Activated effector memory CD4-positive, alpha-beta T cell treated with Interleukin-2 at 50 U/mL for 16 hours (primary cell): ENCODE results near the gene ZNF827.

Experiments
- DNase-seq: peaks from one replicate; pipeline ENCODE4 v3.0.0-alpha.2; 2020

ZNF827 gene

DNA sequence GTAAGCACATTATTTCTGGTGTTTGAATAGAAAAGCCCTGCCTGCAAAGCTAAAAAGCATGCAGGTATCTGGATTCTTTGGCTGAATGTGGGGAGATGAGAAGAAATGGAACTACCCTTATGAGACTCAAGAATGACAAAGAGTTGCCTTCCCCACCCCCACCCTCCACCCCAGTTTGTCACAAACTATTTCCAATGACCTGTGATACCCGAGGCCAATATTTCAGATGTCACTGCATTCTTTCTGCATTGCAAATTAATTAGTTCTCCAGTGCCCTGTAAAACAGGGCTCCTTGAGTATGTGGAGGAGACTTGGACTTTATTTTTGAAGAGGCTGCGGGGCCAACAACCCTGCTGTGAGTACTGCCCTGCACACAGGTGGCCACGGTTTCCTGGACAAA, 116.4 kb downstream of the ZNF827 start:
- no peak for DNase-seq

DNA sequence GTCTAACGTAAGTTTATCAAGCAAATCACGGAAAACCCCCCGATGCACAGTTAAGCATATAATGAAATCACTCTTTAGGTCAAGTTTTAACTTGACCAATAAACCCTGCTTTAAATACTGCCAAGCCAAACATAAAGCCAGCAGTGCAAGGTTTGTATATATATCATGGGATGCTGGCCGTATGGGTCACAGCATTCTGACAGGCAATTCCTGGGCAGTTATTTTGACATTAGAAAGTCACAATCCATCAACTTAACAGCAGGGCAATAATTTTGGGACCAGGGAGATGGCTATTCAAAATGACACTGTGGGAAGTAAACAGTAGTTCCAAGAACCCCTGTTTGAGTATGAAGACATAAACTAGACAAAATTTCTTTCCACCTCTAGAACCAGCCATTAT, 116.9 kb downstream of the ZNF827 start:
- DNase-seq, result no peak

DNA sequence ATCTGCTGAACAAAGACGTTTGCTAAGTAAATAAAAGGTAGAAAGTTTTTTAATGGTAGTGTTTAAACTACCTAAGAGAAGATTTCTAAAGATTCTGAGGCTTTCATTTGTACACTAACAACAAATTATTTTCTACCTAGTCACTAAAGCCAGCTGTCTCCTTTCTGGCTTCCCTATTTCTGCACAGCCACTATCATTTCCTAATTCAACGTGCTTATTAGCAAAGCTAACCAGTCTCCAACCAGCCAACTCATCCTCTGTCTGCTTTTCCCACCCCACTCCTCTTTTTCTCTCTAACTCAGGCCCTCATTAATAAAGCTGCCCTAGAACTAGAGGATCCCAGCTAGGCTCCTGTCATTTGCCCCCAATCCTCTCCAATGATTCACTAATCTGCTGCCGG, 118.2 kb downstream of the ZNF827 start:
- no peak for DNase-seq

DNA sequence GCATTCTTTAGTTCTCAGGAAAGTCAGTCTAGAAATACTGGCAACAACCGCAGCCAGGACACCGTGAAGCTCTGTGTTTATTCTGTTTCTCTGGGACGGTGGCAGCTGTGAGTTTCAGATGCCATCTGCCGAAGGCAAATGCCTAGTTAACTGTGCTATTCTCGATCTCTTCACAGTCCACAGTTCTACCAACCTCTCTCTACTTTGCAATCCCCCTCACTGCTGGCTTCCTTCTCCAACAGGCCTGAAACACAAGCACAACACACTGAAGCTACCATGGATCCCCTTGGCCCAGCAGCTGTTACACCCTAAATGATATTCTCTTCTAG, 118.8 kb downstream of the ZNF827 start:
- no peak for DNase-seq

DNA sequence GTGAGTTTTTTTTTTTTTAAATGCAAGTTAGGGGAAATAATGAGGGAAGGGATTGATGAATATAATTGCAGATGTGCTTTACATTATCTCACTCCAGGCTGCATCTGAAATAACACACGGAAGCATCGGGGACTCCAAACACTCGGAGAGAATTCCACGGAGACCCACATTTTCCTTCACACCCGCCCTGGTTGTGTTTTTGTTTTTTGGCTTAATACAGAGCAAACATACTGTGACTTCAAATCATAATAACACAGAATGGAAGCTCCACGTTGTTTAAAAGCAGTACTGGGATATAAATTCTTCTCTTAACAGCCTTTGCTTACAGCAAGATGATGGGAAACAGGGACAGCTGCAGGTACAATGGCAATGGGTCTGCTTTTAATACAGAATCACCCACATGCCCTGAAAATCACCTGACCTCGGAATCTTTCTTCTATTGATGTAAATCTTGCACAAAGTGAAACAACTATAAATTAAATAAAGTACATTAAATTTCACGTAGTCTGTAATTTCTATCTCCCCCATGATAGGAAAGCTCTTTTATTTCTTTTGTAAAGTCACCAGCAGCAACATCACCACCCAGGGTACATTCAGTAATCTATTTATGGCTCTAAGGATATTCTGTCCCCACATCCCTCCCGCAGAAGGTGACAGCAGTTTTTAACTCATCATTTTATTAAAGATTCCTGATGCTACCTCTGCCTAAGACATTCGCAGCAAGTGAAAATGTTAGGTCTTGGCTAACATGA, 119.3 kb downstream of the ZNF827 start:
- no peak for DNase-seq

DNA sequence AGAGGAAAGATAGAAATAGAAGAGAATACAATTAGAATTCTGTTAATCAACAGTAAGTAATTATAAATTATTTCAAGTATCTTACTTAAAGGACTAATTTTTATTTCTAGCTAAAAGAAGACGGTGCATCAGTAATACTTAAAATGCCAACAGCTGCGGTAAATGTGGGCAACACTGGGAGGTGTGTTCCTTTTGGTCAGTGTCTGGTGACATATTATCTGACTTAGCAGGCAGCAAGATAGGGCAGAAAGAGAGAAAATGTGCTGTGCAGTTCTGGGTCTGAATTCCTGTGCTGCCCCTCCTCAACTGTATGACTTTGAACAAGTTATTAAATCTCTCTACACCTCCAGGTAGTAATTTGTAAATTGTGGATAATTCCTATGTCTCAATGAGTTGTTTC, 120.6 kb downstream of the ZNF827 start:
- no peak for DNase-seq

DNA sequence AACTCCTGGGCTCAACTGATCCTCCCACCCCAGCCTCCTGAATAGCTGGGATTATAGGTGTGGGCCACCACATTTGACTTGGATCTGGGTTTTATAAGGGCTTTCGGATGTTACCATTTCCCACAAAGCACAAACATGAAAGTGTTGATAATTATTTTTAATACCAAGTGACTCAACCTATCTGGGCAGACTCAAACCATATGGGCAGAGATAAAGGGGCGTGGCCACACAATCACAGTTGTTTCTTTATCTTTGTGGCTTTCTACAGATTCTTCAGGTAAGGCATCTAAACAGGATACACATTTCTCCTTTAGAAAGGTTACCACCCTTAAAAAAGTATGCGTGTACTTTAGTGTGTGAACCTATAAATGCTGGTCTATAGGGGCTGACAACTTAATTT, 122.5 kb downstream of the ZNF827 start:
- no peak for DNase-seq

DNA sequence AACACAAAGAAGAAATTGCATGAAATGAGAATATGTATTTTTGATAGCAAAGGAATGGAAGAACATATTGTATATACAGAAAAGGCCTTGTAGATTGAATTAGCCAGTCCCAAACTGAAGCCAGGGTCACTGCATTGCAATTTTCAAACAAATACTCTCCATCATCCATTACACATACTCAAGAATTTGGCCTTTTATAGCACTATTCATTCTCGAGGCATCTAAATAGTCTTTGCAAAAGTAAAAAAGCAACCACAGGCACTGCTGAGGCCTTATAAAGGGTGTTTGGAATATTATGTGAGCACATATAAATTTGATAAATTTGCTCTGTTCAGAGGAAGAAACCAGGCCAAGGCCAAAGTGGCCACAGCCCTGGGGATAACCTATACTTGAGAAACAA, 123.0 kb downstream of the ZNF827 start:
- DNase-seq, result no peak

DNA sequence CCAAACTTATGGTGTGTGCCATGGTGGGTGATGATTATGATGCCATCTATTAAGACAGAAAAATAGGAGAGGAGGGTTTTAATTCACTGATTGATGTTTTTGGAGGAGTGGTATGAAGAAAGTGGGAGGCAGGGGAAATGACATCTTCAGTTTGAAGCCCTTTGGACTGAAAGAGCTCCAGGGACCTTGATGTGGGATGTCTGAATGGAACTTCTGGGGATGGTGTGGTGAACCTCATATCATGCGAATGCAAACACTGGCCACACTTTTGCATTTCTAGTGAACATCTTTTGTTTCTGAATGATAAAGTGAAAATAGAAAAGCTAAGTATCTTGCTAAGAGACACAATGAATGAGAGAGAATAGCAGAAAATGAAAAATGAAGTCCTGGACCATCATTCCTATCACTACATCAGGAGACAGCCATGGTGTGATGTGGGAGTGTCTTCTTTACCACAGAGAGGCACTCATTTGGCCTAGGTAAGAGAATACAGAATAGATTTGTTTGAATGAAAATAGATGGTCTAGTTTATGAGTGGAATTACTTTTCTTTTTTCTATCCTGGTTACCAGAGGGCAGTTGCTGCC, 123.5 kb downstream of the ZNF827 start:
- no peak for DNase-seq

DNA sequence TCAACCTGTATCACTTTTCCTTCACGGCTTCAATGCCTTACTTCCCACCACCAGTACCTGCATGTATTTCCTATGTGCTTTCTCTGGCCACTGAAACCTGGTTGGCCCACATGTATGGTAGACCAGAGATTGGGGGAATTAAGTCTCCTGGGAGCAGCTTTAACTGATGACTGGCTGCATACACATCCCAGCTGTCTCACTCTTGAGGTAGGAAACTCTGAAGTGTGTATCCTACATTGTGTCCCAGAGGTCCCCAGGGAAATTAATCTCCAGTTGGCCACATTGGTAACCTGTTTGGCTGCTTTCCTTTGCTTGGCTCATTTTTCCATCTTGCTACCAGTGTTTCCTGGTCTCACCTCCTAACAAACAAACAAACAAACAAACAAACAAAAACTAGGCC, 124.4 kb downstream of the ZNF827 start:
- DNase-seq, result no peak

DNA sequence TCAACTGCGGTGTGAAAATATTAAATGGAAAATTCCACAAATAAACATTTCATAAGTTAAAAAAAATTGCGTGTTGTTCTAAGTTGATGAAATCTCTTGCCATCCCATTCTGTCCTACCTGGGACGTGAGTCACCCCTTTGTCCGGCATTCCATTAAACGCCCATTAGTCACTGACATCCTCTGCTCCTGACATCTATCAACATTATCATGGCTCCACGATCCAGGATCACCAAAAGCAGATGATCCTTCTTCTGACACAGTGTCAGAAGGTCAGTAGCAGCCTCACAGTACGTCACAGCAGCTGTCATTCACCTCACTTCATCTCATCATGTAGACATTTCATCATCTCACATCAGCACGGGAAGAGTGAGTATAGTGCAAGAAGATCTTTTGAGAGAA, 125.7 kb downstream of the ZNF827 start:
- DNase-seq, result no peak

DNA sequence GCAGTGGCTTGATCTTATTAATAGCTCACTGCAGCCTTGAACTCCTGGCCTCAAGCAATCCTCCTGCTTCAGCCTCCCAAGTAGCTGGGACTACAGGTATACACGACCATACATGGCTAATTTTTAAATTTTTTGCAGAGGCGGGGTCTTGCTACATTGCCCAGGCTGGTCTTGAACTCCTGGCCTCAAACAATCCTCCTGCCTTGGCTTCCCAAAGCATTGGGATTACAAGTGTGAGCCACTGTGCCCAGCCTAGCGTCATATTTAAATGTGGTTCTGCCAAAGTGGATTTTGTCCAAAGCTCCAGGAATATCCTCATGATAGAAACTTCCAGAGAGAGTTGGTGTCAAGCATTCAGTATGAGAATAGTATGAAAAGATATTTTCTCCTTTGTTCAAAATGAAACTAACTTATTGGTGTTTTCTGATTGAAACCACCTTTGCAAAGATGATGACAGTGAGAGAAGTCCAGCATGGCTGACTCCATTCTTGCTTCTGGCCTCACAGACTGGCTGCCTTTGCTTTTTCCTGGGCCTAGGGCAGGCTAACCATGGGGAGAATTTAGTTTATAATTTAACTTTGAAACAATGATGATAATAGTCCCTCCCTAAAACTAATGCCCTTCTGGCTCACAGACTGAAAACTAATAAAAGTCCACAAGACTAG, 129.6 kb downstream of the ZNF827 start:
- no peak for DNase-seq

DNA sequence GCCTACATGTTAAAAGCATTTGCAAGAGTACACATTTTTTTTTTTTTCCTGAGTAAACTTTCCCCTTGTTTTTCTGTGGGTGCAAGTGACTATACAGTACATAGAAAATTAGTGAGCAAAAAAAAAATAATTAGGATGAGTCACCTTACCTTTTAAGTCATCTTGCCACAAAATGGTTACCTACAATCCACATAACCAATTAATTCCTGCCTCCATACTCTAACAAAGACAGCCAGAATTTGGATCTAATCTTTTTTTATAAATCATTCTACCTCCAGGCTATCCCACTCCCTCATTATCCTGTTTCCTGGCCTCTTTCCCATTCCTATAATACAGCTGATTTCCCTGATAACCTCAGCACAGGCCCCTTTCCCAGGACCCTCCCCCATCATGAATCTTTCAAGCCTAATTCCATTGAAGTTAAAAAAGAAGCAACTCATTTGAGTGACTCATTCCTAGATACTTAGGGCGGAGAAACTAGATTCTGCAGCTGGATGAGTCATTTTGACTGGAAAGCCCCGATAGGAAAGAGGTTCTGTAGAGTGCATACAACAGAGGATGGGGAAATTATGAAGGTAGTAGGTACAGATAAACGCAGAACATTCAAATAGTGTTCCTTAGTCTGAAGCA, 130.5 kb downstream of the ZNF827 start:
- no peak for DNase-seq

DNA sequence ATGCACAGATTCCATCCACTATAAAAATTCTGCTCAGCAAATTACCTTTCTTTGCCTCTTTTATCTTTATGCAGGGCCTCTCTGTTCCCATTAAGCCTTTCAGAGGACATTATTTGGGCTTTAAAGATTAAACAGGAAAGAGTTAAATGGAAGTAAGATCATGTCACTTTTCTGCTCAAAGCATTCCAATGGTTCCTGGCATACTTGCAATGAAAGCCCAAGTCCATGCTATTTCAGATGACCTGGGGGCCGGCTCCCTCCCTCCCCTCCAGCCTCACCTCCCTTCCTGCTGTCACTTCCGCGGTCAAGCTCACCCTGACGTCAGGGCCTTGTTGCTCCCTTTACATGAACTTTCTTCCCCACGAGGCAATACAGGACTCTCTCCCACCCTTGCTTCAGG, 133.1 kb downstream of the ZNF827 start:
- no peak for DNase-seq

DNA sequence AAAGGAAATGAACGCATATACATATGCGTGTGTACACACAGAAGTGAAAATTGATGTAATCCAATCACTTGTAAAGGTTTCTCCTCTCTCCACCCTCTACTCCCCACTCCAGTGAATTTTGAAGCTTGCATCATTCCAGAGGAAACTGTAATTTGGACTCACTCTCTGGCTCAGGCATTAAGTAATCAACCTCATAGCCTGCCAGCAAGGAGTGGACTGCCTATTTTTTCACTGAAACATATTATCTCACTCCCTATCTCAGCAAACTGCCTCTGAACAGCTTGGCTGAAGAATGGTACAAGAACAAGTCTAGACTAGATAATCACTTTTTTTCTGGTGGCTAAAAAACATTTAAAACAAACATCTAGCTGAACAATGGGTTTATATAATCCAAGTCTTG, 134.5 kb downstream of the ZNF827 start:
- no peak for DNase-seq

DNA sequence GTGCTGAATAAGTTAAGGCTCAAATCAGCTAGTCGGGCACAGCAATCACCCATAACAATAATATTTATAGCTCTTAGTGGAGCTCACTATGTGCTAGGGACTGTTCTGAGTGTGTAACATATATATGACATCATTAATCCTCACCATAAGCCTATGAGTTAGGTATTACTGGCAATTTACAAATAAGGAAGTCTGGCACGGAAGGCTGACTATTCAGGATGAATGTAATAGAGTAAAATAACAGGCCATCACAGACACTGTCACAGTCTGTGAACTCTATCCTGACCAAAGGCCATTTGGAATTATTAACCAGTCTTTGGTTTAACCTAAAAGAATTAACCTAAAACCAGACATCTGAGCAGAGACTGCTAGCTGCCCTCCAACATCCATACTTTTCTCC, 139.4 kb downstream of the ZNF827 start:
- DNase-seq, result no peak

DNA sequence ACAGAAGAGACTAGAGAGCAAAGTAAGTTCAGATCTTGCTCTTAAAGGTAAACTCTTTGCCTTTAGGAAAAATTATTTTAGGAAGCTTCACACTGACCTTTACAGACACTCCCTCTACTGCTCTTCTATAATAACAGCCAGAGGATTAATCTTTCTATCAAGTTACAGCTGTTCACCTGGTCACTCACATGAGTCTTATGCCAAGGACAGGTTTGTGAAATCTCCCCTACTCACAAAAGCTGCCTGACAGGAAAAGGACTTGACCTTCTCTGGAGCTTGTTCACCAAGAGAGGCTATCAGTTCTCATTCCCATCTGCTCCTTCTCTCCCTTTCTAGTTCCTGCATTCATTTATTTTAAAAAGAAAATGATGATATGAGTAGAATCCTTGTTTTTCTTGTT, 141.3 kb downstream of the ZNF827 start:
- no peak for DNase-seq

DNA sequence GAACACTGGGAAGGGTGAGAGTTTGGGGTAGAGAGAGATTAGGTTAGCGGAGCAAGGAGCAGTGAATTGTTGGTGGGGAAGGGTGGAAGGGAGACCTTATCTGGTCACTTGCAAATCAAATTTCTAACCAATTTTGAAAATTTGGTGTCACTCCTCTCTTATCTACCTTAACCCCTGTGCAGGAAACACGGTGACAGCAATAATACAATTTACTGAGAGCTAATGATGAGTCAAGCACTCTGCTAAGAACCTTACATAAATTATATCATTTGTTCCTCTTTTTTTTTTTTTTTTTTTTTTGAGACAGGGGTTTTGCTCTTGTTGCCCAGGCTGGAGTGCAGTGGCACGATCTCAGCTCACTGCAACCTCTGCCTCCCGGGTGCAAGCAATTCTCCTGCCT, 142.3 kb downstream of the ZNF827 start:
- no peak for DNase-seq

DNA sequence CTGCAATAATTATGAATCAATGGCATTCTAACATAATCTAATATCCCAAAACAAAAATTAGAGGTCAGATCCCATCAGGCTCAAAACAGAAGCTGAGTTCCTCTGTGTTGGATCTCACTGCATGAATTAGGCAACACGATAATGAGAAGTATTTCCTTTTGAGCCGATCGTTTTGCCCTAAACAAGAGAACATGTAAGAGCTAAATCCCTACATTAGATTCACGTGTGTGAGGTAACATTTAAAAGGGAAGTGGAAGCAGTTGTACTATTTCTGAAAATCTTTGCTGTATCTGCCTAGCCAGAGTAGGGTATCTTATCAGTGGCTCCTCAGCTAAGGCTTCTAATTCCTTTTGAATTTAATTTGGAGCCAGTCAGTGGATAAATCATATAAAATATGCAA, 143.1 kb downstream of the ZNF827 start:
- no peak for DNase-seq

DNA sequence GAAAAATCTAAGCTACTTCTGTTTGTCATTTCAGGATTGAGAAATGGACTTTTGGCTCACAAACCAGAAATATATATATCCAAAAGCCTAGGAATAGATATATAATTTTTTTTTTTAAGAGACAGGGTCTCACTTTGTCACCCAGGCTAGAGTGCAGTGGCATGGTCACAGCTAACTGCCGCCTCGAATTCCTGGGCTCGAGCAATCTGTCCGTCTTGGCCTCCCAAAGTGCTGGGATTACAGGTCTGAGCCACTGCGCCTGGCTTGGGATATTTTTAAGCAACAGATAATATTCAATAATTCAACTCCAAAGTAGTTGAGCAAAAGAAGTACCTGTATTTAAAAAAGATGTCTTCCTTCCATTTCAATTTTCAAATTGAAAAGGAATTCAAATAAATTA, 146.2 kb downstream of the ZNF827 start:
- DNase-seq, result no peak

DNA sequence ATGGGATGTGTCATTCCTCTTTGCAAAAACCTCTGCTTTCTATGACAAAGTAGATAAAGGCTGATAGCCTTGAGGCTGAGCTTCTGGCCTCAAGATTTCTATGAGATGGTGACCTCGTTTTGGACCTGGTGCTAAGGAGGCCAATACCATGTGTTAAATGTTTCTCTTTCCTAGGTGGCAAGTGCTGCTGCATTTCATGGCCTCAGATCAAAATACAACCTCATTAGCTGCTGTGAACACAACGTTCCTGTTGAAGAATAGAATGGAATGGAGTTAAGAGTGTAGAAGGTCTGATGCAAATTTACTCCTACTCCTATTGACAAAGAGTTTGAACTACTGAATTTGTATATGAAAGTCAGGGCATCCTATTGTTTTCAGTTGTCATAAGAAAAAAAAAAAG, 146.6 kb downstream of the ZNF827 start:
- no peak for DNase-seq

DNA sequence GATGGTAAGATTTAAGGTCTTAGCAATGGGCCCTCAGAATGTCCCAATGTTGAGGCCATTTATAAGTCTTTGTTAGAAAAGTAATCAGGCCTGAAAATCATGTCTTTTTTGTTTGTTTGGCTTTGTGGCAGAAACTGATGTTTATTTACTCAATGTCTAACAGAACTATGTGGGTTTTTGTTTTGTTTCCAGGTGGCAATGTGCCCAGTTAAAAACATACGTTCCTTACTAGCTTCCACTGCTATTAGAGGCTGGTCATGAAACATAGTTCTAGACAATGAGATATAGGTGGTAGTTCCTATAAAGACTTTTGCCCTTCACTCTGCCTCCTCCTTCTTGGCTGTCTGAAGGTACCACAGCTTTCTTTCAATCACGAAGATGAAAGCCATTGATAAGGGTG, 149.9 kb downstream of the ZNF827 start:
- DNase-seq, result no peak

DNA sequence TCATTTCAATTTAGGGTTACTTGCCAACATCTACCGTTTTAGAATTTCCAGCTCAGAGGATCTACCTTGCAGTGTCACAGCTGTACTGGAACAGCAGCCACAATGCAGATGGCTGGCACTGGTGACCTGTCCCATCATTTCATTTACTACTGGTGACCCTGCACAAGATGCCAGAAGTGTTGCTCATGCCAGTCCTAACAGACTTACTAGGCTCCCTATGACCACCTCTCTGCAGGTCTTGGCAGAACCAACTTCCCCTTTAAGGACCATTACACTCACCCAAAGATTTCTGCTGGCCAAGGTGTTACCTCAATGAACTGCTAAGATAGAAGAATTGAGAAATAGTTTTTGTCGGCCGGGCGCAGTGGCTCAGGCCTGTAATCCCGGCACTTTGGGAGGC, 151.8 kb downstream of the ZNF827 start:
- no peak for DNase-seq

DNA sequence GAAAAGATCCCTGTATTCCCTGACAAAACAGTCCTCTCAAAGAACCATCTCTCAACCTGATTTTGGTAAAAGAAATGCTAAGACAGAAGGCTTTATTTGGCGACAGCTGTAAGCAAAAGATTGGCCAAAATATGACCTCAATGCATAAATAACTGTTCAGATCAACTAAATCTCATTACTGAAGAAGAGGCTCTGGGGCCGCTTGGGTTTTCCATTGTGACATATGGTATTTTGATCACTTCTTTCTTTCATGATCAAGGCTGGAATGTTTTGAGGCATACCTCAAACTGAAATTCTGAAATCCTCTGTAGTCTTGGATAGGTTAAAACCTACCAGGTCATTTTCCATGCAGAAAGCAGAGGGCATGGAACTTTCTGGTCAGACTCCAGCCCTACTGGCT, 152.4 kb downstream of the ZNF827 start:
- DNase-seq, result no peak
